ENCODE measurements around the gene PDE6A.

PDE6A gene

DNA sequence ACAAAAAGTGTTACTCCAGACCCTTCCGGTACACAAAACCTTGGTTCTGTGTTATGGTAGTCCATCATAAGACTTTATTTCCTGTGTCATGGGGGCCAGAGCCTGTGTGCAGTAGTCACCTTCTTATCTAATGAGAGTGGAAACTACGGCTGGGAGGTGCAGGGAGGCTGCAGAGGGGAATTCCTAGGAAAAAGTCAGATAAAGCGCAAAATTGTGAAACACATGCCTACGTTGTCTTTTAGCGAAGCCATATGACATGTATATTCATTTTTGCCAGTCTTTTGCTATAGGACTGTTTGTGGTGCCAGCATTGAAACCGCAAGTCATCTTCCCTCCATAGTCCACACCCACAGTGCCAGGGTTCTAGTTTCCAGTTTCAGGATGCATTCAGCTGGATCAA is 133.7 kb downstream of the PDE6A start:
- Histone ChIP-seq H3K9me3 (ENCODE audit: control extremely low read depth in 1 of 5, control insufficient read depth in 4 of 5, insufficient read depth in 2 of 5, low read depth in 1 of 5, low read length in 4 of 5) (no peaks in the 10 kb centered on the region), H3K27ac (ENCODE audit: insufficient read depth in 1 of 2, low read depth in 1 of 2, low read length in 2 of 2, poor library complexity in 1 of 2, severe bottlenecking in 2 of 2) (no peak overlapping the region), H3K4me1 (ENCODE audit: control extremely low read depth in 1 of 4, control insufficient read depth in 4 of 4, insufficient read depth in 4 of 4, low read length in 3 of 4) (peaks cover 0 to 43% (median 14%) of the 10 kb centered on the region in 4 experiments), H3K4me3 (ENCODE audit: control insufficient read depth in 1 of 7, extremely low read depth in 1 of 7, insufficient read depth in 4 of 7, low read depth in 2 of 7, low read length in 6 of 7) (no peak overlapping the region), H3K36me3 (ENCODE audit: control insufficient read depth in 4 of 4, insufficient read depth in 4 of 4, low read length in 3 of 4) (peaks cover 0 to 7% (median 0%) of the 10 kb centered on the region in 4 experiments), H3K27me3 (replicated peaks in 2 of 5; ENCODE audit: control insufficient read depth in 4 of 5, insufficient read depth in 5 of 5, low read length in 4 of 5) (no peaks in the 10 kb centered on the region)
- CTCF ChIA-PET, result interaction anchor here (0.8 to 1.5 kb wide), 3 partner anchors 10 to 39 kb away, joined by 3 to 4 read pairs (median 3); no protein-coding TSS in a partner anchor
- POLR2A ChIA-PET, result no interaction called here
- 98% methylated on average over 5 of the region's 6 CpGs for WGBS (ENCODE audit: insufficient coverage)
- DNase-seq, result peak in 1 of 3 donors; percentile 29

DNA sequence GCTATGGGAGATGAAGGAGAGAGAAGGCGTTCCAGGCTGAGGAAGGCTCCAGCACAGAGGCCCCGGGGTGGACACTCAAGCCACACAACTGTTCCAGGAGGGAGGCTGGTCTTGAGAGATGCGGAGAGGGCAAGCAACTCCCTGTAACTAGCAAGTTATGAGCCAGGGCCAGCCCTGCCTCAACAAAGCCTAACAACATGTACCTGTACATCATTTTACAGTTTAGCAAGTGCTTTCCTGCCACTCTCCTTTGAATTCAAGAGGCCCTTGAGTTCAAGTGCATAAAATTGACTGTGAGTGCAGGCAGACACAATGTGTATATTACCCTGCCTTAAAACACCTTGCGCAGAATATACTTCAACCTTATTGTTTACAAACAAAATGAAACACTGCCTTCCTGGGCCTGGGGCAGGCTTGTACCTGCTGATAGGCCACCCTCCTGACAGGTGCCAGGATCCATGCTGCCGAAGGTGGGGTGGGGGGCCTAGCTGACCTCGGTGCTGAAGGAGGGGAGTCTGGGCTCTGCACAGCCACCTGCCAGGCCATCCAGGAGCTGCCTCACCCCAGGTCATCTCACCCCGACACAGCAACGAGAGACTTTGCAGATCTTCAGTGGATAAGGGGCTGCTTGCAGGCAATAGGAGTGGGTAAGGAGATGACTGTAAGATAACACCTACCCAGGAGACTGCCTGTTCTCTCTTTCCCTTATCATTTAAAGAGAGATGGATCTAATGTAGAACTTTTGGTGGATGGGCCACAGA is 134.5 kb downstream of the PDE6A start:
- Histone ChIP-seq H3K9me3 (ENCODE audit: control extremely low read depth in 1 of 5, control insufficient read depth in 4 of 5, insufficient read depth in 2 of 5, low read depth in 1 of 5, low read length in 4 of 5) (no peaks in the 10 kb centered on the region), H3K4me1 (ENCODE audit: control extremely low read depth in 1 of 4, control insufficient read depth in 4 of 4, insufficient read depth in 4 of 4, low read length in 3 of 4) (peaks cover 0 to 50% (median 18%) of the 10 kb centered on the region in 4 experiments), H3K36me3 (ENCODE audit: control insufficient read depth in 4 of 4, insufficient read depth in 4 of 4, low read length in 3 of 4) (peaks cover 0 to 7% (median 0%) of the 10 kb centered on the region in 4 experiments), H3K27me3 (replicated peaks in 2 of 5; ENCODE audit: control insufficient read depth in 4 of 5, insufficient read depth in 5 of 5, low read length in 4 of 5) (no peaks in the 10 kb centered on the region), H3K27ac (ENCODE audit: insufficient read depth in 1 of 2, low read depth in 1 of 2, low read length in 2 of 2, poor library complexity in 1 of 2, severe bottlenecking in 2 of 2) (no peak overlapping the region), H3K4me3 (ENCODE audit: control insufficient read depth in 1 of 7, extremely low read depth in 1 of 7, insufficient read depth in 4 of 7, low read depth in 2 of 7, low read length in 6 of 7) (no peak overlapping the region)
- WGBS (ENCODE audit: insufficient coverage), result 100% methylated on average over 3 of the region's 8 CpGs
- ChIA-PET CTCF (interaction anchor here (1.5 kb wide), 1 partner anchor 18 kb away, joined by 4 read pairs; no protein-coding TSS in a partner anchor), POLR2A (no interaction called here)
- no peak for DNase-seq

DNA sequence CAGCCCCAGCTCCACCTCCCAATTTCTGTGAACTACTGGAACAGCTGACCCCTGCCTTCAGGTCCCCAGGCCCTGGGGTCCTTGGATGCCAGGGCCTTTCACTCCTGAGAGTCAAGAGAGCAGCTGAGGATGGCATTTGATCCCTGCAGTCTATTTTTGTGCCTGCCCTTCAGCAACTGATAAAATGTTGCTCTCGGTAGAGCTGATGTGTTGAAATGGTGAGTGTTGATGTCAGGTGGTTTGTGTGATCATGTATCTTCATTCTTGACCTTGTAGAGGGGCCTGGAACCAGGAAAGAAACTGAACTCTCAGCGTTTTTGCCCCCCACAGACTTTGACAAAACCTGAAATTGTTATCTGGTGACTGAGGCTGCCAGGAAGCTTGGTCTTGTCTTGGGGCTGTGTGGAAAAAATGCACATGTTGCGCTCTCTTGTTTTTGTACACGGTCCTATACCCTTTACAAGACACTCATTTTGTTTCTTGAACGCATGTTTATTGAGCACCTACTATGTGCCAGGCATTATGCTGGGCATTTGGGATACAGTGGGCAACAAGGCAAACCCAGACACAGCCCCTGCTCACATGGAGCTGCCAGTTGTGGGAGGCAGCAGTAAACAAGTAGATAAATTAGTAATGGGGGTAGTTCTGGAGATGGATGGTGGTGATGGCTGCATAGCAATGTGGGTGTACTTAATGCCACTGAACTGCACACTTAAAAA is 136.2 kb downstream of the PDE6A start:
- Histone ChIP-seq H3K27ac (ENCODE audit: insufficient read depth in 1 of 2, low read depth in 1 of 2, low read length in 2 of 2, poor library complexity in 1 of 2, severe bottlenecking in 2 of 2) (no peak overlapping the region), H3K4me3 (ENCODE audit: control insufficient read depth in 1 of 7, extremely low read depth in 1 of 7, insufficient read depth in 4 of 7, low read depth in 2 of 7, low read length in 6 of 7) (no peak overlapping the region), H3K4me1 (ENCODE audit: control extremely low read depth in 1 of 4, control insufficient read depth in 4 of 4, insufficient read depth in 4 of 4, low read length in 3 of 4) (peaks cover 0 to 67% (median 22%) of the 10 kb centered on the region in 4 experiments), H3K36me3 (ENCODE audit: control insufficient read depth in 4 of 4, insufficient read depth in 4 of 4, low read length in 3 of 4) (peaks cover 0 to 6% (median 0%) of the 10 kb centered on the region in 4 experiments), H3K9me3 (ENCODE audit: control extremely low read depth in 1 of 5, control insufficient read depth in 4 of 5, insufficient read depth in 2 of 5, low read depth in 1 of 5, low read length in 4 of 5) (no peaks in the 10 kb centered on the region), H3K27me3 (replicated peaks in 2 of 5; ENCODE audit: control insufficient read depth in 4 of 5, insufficient read depth in 5 of 5, low read length in 4 of 5) (no peaks in the 10 kb centered on the region)
- WGBS (ENCODE audit: insufficient coverage), result 86% methylated on average over 3 of the region's 5 CpGs
- ChIA-PET POLR2A (no interaction called here), CTCF (interaction anchor here (1.2 to 1.4 kb wide), 3 partner anchors 16 to 168 kb away, joined by 3 to 4 read pairs (median 3); no protein-coding TSS in a partner anchor)
- DNase-seq, result no peak

Measured in common myeloid progenitor, CD34-positive (primary cell).